GM21717 (cell line): ENCODE measurements around the gene EZR.
A peak's percentile ranks its signal among the peaks of the same experiment; 100 is the strongest.
"Not testable (repeated sequence)": the region's sequence is repeated elsewhere in the genome, so short reads cannot be mapped to it uniquely, and the experiment has no call there.

Source experiments
- ATAC-seq: cut with Tn5 transposase; IDR thresholded peaks from one replicate; pipeline ENCODE4 v1.9.1; 2021; ENCODE audit warnings: mild to moderate bottlenecking, moderate library complexity; ENCODE audit not compliant: unreplicated experiment

The EZR gene

DNA sequence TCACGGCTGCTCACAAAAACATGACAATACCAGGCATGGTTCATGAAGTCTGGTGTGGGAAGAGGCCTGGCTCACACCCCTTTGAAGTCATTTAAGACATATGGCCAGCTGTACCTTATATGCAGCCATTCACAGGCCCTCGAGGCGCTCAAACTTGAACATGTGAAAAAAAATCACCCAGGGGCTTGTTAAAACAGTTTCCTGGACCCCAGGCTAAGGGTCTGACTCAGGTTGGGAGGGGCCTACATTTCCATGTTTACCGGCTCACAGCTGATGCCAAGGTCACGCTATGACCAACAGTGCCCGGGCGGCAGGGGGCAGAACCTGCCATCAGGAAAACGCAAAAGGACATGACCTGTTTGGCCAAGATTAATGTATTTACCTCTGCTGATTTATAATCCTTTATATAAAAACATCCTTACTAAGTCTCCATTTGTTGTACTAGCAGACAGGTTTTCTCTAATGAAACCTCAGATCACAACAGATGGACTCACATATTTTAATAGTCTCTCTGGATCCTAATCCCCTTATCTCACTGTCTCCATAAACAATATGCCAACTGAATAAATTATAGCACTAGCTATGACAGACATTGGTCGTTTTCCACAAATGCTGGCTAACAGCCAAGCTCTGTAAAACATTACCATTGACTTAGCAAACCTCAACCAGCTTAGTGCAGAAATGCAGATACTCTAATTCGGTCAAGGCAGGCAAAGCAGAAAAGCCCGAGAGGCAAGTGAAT is 19.9 kb downstream of the EZR start:
- ATAC-seq: no peak

DNA sequence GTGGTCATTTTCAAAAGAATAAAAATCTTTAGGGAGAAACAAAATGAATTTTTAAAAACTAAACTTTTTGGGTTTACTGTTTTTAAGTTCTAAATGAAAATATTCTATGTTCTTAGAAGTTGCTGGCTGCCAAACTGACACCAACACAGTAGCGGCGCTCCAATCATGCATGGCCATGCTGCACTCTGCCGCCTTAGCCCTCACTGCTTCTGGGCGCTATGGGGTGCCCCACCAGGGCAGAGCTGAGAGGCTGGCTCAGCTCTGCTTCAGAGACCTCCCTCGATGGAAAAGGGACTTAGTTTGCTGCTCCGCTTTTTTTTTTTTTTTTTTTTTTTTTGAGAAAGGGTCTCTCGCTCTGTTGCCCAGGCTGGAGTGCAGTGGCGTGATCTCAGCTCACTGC is 20.9 kb downstream of the EZR start:
- no peak for ATAC-seq

DNA sequence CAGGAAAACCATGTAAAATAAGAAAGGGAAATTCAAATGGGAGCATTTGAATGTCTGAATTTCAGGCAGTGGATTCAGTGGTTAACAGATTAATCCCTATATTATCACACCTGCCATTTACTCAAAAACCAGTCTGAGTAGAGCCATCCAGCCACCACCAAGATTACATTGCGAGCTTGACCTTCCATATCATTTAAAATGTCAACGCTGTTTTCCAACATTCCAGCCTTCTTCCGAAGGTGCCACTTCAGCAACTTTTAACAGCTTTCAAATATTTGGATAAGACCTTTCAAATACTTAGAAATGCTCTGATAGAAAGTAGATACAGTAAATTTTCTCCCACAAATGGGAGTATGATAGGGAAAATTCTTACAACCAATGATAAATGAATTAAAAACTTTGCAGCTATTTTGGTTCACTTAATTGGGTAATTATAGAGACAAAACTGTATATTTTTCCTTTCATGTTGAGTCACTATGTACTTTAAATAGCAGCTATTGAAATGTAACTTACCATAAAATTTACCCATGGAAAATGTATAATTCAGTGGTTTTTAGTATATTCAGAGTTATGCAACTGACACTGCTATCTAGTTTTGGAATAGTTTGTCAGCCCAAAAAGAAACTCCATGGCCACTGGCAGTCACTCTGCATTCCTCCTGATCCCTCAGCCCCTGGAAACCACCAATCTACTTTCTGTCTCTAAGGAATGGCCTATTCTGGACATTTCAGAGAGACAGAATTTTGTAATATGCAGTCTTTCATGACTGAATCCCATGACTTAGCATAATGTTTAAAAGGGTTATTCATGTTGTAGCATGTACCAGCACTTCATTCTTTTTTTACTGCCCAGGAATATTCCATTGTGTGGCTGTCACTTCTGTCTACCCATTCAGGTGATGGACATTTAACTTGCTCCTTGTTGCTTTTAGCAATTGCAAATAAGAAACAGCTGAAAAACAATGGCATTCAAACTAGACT is 21.5 kb downstream of the EZR start:
- no peak for ATAC-seq

DNA sequence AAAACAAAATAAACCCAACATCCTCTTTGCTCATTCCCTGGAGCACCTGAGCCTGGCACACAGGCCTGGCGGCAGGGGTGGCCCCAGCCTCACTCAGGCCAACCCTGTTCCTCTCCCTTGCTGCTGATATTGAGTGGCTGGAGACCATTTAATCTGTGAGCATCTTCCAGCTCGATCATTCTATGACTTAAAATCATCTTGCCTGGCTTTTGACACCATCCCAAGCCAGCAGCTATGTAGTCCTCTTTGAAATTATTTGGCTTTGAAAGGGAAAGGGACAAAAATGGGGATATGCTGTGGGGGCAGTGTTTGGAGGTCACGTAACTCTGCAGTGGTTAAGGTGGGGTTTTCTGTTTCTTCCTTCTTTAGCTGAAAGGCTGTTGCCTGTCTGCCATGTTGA is 22.8 kb downstream of the EZR start:
- ATAC-seq: no peak

DNA sequence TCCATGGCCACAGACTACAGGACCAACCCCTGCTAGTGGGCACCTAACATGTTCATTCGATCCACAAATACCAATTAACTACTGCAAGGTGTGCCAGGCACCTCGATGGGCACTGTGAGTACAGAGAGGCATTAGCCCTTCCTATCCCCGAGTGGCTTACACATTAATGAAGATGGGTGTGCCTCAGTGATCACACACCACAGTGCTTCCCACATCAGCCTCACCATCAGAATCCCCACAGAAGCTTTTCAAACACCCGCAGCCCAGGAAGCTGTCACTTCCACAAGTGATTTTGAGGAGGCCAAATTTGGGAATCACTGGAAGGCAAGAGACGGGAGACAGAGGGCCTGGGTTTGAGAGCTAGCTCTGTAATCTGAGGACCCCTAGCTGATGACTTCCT is 23.7 kb downstream of the EZR start:
- no peak for ATAC-seq

DNA sequence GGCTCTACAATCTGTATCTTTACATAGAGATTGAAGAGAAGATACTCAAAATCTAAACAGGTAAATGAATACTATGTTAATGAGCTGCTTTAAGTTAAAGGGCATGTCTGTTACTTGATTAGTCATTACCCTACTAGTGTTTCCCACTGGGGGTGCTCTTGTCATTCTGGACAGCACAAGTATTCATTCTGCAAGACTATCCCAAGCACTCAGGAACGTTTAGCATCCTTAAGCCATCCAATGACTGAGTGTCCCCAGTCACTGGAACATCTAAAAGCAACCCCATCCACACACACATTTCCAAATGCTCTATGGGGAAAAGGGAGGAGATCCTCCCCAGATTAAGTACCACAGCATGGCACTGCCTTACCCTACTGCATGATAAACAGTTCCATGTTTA is 25.7 kb downstream of the EZR start:
- ATAC-seq: peak; percentile 53

DNA sequence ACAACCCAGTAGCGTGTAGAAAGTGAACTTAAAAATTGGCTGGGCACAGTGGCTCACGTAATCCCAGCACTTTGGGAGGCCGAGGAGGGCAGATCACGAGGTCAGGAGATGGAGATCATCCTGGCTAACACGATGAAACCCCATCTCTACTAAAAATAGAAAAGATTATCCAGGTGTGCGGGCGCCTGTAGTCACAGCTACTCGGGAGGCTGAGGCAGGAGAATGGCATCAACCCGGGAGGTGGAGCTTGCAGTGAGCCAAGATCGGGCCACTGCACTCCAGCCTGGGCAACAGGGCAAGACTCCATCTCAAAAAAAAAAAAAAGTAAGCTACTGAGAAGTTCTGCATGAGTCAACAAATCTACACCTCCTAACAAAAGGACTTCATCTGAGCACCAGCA is 26.7 kb downstream of the EZR start:
- ATAC-seq: not testable (repeated sequence)

DNA sequence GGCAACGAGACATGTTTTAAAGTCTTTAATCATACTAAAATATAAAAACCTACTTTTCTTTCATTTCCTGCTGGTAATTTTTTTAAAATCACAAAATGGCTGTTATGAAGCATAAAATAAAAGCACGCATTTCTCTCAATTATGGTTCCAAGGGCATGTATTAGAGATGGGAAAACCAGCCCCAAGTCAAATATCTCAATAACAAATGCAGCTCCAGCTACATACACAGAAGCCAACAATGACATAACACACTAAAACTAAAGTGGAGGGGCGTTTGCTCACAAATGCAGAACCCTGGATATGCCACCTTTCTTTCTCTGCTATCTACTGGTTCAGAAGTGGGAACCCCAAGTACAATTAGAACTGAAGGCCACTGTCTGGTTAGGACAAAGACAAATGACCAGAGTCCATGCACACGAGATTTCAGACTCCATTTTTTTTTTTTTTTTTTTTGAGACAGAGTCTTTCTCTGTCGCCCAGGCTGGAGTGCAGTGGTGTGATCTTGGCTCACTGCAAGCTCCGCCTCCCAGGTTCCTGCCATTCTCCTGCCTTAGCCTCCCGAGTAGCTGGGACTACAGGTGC is 27.8 kb downstream of the EZR start:
- ATAC-seq: no peak

DNA sequence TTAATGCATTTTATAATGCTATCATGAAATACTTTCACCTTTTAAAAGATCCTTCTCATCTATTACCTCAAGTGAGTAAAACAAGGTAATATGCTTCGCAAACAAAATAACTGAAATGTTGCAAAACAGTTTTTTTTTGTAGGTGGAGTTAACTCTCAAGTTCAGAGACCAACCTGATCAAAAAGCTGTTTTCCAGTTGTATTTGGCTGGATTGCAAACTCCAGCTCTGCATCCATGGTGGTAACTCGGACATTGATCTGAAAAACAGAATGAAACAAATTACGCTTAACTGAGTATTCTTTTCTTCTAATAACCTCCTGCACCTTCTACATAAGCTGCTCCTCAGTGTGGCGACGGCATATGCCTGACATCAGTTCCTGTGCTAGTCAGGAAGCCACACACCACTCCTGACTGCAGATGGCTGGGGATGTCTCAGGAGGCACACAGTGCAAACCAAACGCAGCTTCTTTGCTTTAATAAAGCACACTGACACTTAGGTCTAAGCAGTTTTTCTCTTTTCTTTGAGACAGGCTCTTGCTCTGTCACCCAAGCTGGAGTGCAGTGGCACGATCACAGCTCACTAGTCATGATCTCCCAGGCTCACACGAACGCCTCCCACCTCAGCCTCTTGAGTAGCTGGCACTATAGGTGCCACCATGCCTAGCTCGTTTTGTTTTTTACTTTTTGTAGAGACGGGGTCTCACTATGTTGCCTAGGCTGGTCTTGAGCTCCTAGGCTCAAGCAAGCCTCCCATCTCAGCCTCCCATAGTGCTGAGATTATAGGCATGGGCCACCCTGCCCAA is 29.9 kb downstream of the EZR start:
- ATAC-seq: no peak

DNA sequence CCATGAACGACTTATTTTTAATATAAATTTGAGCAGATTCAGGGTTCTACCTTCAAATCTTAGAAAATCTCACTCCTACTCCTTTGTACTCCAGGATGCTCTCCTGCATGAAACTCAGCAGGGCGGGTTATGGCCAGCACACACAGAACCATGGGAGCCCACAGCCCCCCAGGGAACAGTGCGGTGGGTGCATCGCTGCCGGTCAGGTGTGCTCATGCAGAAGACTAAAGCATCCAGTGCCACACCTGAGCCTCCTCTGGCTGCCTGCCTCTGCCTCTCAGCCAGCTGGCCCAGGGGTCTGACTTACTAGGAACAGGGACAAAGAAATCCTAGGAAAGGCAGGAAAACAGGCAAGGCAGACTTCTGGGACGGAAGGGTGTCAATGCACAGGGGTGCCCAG is 31.8 kb downstream of the EZR start:
- ATAC-seq: no peak

DNA sequence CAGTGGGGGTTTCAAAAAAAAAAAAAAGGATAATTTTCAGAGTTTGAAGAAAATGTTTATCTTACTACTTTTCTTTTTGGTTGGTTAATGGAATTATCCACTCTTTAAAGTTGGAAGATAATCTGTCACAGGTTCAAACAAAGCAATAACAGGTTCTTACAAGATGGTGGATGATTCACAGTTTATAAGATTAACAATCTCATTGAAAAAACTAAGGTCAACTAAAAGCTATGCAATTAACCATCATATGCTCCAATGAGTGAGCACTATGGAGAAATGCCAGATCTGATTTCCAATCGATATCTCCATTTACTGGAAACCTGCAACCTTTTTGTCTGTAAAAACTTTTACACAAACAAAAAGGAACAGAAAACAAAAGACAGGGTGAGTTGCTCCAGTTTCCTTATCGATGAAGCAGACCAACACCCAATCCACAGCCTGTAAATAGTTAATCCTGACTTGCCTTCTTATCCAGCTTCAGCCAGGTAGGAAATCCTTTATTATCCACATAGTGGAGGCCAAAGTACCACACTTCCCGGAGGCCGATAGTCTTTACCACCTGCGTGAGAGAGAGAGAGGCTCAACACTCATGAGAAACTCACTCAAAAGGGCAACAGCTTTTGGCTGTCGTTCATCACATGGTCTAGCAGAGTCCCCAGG is 32.4 kb downstream of the EZR start:
- no peak for ATAC-seq

DNA sequence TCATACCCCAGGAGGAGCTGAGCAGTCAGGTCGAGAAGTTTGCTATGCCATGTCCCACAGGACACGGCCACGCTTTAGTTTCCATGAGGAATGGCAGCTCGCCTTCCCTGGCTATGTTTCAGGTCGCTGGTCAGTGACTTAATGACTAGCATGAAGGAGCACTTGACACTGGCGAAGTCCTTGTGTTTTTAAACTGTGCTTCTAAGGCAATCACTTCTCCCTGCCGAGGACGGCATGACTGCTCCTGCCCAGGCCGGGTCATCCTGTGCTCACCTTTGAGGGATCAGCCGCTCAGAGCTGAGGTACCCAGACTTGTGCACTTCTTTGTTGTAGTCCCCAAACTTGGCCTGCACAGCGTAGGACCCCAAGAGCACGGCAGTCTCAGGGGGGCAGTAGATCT is 34.1 kb downstream of the EZR start:
- ATAC-seq: no peak

DNA sequence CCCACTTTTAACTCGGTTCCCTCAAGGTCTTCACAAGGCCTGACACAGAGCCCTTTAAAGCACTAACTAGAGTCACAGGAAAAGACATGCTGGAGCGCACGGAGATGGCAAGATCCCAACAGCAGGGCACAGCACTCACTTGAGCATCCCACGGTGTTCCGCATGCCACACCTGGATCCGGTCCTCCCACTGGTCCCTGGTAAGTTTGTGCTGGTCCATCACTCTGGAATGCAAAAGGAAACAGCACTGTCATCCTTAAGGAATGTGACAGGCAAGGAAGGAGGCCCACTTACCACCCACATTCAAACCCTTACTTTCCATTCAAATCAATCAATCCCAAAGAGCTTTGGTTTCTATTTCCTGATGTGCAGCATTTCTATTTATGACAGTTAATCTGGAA is 34.7 kb downstream of the EZR start:
- ATAC-seq: no peak

DNA sequence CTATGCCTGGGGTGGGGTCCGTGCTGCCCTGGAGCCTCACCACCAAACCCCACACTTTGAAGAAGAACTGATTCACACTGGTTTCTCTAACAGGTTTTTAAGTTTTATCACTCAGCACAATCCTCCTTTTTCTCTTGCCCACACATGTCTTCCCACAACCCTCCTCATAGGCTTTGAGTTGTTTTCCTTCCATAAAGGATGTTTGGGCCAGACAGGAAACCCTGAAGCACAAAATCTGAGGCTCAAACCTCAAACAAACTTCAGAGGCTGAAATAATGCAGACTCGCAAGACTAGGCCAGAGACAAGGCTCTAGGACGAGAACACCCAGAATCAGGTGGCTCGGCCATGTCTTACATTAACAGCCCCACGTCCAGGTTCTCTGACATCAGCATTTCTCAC is 35.3 kb downstream of the EZR start:
- no peak for ATAC-seq

DNA sequence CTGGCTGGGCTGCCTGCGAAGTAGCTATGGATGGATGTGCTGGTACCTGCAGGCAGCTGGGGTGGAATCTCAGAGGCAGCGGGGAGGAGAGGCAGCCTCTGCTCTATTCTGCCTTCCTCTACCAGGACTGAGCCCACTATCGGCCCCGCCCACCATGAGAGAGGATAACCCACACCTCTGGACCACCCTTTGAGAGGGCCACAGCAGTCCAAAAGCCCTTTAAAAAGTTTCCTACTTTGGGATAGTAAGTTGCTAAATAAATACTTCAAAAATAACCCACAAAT is 36.1 kb downstream of the EZR start:
- no peak for ATAC-seq

DNA sequence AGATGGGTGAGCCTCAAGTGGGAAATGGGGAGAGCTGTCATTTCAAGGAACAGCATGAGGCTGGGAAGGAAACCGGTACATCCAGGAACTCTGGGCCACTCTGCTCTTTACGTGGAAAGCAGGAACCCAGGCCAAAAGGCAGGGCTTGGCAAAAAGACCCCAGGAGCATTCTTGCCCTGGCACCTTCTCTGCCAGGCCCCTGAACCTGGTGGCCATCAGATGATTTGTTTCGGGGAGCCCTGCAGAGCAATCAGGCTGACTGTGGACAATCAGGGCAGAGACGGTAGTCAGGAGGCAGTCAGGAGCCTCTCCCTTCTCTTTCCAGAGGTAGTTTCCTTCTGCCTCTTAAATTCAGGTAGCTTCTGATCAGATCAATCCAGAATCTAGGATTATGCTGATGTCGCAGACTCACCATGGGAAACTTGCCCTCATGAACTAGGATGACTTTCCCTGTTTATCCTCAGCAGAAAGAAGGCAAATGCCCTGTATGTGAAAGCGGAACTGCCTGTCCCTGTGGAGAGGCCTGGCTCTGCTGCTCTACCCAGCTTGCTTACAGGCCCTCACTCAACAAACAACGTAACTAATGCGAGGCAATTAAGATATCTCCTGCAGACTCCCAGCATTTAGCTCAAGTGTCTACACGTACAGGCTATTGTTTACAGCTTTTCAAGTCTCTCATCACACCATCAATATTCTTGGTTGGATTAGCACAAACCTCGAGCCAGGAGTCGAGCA is 36.6 kb downstream of the EZR start:
- ATAC-seq: no peak

DNA sequence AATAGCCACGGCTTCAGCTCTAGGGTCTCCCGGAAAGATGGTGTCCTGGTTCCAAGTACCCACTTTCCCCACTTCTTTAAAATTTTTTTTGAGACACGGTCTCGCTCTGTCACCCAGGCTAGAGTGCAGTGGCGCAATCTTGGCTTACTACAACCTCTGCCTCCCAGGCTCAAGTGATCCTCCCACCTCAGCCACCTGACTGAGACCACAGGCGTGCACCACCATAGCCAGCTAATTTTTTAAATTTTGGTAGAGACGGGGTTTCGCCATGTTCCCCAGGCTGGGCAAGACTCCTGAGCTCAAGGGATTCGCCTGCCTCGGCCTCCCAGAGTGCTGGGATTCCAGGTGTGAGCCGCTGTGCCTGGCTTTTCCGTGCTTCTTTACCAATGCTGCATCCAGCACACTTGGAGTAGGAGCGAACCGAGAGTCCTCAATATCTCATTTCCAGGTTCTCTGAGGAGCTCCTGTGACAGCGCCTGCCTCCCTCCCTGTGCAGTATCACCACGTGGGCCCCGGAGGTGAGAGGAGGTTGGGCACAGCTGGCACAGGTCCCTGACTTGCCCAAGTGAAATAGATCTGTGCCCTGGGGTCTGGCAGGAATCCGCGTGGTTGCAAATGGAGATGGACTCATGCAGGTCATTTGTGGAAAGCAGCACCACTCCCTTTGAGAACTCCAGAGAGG is 37.3 kb downstream of the EZR start:
- ATAC-seq: no peak

DNA sequence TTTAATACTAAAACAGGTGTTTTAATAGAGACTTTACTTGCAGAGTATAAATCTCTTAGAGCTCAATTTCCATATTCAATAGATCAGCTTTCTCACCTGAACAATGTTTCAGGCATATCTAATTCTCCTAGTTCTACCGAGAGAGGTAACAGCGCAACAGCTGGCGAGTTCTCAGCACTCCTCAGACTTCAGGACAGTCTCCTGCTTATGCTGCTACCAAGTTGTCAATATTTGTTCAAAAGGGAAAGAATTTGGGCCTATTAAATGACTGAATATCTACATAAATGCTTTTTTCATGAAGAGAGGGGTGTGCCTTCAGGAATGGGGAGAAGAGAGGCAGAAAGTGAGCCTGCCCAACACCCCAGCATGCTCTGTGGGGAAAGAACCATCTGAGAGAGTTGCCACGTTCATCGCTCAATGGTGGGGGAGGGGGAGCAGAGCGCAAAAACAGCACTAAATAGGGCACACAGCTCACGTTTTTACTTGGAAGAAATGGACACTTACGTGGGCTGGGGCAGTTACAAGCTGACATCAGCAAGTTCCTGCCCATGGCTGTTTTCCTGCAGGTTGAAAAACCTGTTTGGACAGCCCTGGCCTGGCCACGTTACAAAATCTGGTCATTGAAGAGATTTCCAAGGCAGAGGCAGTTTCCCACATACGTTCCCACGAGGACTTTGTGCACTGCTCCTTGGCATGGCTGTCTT is 38.0 kb downstream of the EZR start:
- ATAC-seq: no peak
